ENCODE data around the gene FAM107A. TPM values are rescaled to one million over a fixed set of nuclear protein-coding genes. Genes with fewer than 3 reads are reported as not detected.
A peak's percentile ranks its signal among the peaks of the same experiment; 100 is the strongest.

FAM107A gene
- total RNA-seq, 3 donors from 2014 or later = 2.2 to 24.1 (median 23.6) TPM

GRCh38 chr3:58594117-58594516, 16.9 kb upstream of the FAM107A start:
- TF ChIP-seq CTCF (IDR thresholded peaks at IDR 0.05) = no peak
- ATAC-seq (no peak), DNase-seq (no peak)
- Histone ChIP-seq H3K9me3 (no peaks in the 10 kb centered on the region), H3K36me3 (ENCODE audit: low read depth) (no peaks in the 10 kb centered on the region), H3K4me1 (ENCODE audit: low read depth) (no peaks in the 10 kb centered on the region), H3K4me3 (no peak overlapping the region)
- intact Hi-C loops (cut with DNase I, micrococcal nuclease) = no loop called here

GRCh38 chr3:58591517-58592510, 14.6 kb upstream of the FAM107A start:
- Histone ChIP-seq H3K4me3 (no peak overlapping the region), H3K36me3 (ENCODE audit: low read depth) (no peaks in the 10 kb centered on the region), H3K4me1 (ENCODE audit: low read depth) (peaks cover under 1% of the 10 kb centered on the region), H3K9me3 (no peaks in the 10 kb centered on the region)
- no peak for DNase-seq
- TF ChIP-seq CTCF (IDR thresholded peaks at IDR 0.05) = no peak
- no peak for ATAC-seq
- intact Hi-C loops (cut with DNase I, micrococcal nuclease) = no loop called here

GRCh38 chr3:58588030-58588614, 10.9 kb upstream of the FAM107A start:
- intact Hi-C loops (cut with DNase I, micrococcal nuclease) = no loop called here
- no peaks in the 10 kb centered on the region for H3K36me3 ChIP-seq (ENCODE audit: low read depth)
- DNase-seq = peak in 1 of 3 donors; percentile 46
- no peak for TF ChIP-seq CTCF (IDR thresholded peaks at IDR 0.05)
- H3K4me1 ChIP-seq (ENCODE audit: low read depth) = peaks cover 9% of the 10 kb centered on the region
- no peak for ATAC-seq
- no peaks in the 10 kb centered on the region for H3K9me3 ChIP-seq
- H3K4me3 ChIP-seq = no peak overlapping the region

GRCh38 chr3:58586776-58587192, 9.6 kb upstream of the FAM107A start:
- intact Hi-C loops (cut with DNase I, micrococcal nuclease) = no loop called here
- Histone ChIP-seq H3K9me3 (no peaks in the 10 kb centered on the region), H3K4me1 (ENCODE audit: low read depth) (peaks cover 9% of the 10 kb centered on the region), H3K36me3 (ENCODE audit: low read depth) (no peaks in the 10 kb centered on the region), H3K4me3 (no peak overlapping the region)
- no peak for TF ChIP-seq CTCF (IDR thresholded peaks at IDR 0.05)
- no peak for DNase-seq
- no peak for ATAC-seq

GRCh38 chr3:58585994-58586393, 8.8 kb upstream of the FAM107A start:
- Histone ChIP-seq H3K36me3 (ENCODE audit: low read depth) (no peaks in the 10 kb centered on the region), H3K4me1 (ENCODE audit: low read depth) (peaks cover 9% of the 10 kb centered on the region), H3K4me3 (no peak overlapping the region), H3K9me3 (no peaks in the 10 kb centered on the region)
- intact Hi-C loops (cut with DNase I, micrococcal nuclease) = no loop called here
- DNase-seq (no peak), ATAC-seq (no peak)
- TF ChIP-seq CTCF (IDR thresholded peaks at IDR 0.05) = no peak

All from mucosa of descending colon (tissue), 3 donors.